GM21619 (cell line): ENCODE measurements around the gene SEMA5A.

Experiments used
- ATAC-seq: cut with Tn5 transposase; IDR thresholded peaks from one replicate; pipeline ENCODE4 v1.9.1; 2021; ENCODE audit not compliant: unreplicated experiment

Gene SEMA5A

GRCh38 chr5:9183992-9184391 is 361.9 kb downstream of the SEMA5A start:
- ATAC-seq = no peak

DNA sequence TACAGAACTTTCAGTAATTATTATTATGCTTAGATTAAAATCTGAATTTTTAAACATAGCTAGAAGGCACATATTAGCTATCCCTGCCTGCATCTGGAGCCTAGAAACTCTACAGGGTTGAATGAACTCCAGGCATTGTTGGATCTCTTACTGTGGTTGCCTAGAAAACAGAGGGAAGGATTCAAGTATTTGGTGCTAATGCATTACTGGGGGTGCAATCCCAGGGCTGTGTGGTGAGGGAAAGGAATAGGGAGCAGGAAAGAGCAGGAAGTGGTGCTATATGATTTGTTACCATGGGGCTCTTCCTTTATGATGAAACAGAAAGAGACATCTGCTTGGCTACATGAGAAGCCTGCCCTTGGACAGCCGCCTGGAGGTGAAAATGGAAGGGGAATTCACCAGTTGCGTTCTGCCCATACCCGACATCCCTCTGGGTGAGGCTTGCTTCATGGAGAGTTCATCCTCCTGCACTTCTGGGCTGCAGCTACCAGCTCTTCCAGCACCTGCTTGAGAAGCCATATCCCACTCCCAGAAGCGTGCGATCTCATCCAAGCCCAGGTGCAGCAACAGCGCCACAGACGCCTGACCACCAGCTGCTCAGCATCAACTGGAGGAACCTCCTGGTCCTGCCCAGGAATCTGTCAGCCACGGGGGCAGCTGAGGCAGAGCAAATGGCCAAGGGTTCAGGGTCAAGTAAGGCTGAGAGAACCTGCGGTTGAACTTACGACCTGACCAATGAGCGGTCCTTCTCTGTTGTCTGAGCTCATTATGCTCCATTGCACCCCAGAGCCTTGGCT is 362.8 kb downstream of the SEMA5A start:
- no peak for ATAC-seq

DNA sequence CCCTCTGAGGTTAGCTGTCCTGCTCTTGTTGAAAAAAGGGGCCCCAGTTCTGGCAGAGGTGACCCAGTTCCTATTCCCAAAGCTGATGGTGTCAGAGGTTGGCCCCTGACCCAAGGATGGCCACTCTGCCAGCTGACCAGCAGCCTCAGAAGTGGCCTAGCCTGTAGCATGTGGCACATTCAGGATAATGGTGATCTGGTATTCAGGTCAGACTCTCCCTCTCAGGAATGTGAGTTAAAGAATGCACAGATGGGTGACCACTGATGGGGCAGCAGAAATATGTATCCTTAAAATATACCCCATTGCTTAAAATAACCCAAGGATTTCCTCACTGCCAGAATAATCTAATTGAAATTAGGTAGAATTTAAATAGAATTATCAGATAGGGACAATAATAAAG is 369.2 kb downstream of the SEMA5A start:
- ATAC-seq = no peak

- ATAC-seq = no peak
These were observed 371.4 kb downstream of the SEMA5A start for GRCh38 chr5:9174446-9174845.

GRCh38 chr5:9173281-9174048 is 372.4 kb downstream of the SEMA5A start:
- no peak for ATAC-seq

- ATAC-seq = no peak
These were observed 375.8 kb downstream of the SEMA5A start for GRCh38 chr5:9170026-9170425.

DNA sequence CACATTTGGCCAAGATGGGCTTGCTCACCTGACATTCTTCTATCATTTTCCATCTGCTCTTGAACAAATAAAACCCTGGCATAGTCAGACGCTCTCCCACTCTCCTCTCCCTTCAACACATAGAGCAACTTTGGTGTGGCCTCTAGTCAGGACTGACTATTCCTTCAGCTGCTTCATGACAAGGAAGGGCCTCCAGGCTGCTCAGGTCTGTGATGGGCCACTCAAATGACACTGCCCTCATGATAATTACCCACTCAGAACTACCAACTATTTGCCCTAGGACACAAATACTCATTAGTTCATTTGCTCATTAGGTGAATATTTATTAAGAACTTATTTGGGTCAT is 376.3 kb downstream of the SEMA5A start:
- no peak for ATAC-seq

DNA sequence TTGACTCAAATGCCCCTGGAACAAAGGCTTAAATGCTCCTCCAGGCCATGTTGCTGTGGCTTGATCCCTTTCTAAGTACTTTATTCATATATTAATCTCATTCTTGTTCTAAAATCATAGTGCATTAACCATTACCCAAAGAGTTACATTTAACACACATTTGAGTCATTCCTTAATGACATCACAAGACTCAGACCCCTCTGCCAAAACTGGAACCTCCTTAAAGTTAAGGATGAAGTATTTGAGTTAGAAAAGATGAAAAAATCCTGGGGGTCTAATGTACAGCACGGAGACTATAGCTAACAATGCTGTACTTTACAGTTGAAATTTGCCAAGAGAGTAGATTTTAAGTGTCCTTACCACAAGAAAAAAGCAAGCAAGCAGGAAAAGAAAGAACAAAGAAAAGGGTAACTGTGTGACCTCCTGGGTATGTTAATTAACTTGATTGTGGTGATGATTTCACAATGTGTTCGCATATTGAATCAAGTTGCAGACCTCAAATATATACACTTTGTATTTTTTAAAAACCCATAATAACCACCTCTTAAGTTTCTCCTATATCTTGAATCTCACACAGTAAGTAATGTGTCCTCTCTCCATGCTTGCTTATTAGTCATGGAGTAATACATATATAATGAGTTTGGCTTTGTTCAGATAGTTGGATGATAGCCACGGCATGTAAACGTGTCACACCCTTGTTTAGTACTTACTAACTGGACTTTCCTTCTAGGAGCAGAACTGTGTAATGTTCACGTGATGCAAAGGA is 376.9 kb downstream of the SEMA5A start:
- no peak for ATAC-seq

DNA sequence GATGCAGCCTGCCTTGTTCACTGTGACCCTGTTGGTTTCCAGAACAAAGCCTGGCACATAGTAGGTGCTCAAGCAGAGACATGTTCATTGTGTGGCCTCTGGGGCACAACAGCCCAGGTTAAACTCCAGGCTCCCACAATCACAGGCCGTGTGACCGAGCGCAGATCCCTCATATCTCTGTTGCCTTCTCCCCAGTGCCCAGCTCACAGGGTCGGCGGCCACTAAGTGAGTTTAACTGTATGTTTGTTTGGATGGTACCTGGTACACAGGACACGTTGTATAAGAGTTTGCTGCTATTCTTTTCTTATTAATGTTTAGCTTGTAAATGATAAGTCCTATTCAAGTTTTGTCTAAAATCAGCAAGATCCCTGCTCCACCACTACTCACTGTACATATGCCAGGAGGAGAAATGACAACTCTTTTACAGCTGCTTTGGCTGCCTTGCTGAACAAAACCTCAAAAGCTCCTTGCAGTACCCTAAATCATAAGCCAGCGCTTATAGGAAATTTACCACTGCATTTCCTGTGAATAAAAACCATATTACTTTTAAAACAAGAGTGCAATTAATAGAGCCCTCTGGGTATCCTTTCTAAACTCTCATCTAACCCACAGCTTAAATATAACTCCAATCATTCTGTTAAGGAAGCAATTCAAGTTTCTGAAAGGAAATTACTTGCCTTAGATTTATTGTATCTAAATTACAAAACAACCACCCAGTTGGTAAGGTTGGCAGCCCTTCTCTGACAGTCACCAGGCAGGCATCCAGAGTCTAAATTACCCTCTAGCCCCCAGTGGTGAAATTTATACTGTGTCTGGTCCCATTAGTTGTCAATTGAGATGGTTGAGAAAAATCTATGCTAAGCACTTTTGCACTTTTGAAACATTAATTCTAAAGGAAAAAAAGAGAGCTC is 379.4 kb downstream of the SEMA5A start:
- ATAC-seq = no peak

DNA sequence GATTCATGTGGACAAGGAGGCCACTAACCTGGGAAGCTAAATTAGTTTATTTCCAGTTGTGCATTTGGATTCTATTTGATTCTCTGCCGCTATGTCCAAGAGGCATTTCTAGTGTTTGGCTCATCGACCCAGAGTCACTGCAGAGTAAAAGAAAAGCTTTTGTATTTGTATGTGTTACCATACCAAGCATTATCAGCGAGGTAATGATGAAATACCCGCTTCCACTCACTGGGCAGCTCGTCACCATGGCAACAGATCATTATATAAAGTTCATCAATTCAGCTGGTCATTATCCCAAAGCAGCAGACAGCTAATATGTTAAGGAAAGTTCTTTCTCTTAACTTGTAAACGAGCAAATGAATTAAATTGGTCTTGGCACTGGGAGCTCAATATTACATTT is 380.3 kb downstream of the SEMA5A start:
- ATAC-seq = no peak

DNA sequence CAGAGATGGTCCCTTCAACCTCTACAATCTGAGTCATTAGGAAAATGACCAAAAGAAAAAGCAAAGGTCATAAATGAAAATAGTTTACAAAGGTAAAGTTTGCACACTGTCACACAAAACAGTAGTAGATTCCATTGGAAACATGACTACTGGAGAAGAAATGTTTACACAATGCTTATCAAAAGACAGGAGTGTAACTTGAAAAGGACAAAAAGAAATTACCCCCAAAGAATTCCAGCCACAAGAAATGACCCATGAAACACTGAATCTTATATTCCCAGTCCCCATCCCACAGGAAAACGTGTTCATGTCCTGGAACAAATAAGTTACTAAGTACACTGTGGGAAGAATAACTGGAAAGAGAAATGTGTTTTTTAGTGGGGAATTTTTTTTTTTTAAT is 385.1 kb downstream of the SEMA5A start:
- ATAC-seq = no peak

GRCh38 chr5:9157811-9158210 is 388.1 kb downstream of the SEMA5A start:
- no peak for ATAC-seq

GRCh38 chr5:9157020-9157419 is 388.9 kb downstream of the SEMA5A start:
- ATAC-seq = no peak

GRCh38 chr5:9156282-9156681 is 389.6 kb downstream of the SEMA5A start:
- no peak for ATAC-seq

GRCh38 chr5:9151684-9152427 is 394.0 kb downstream of the SEMA5A start:
- no peak for ATAC-seq

GRCh38 chr5:9149988-9150387 is 395.9 kb downstream of the SEMA5A start:
- ATAC-seq = no peak

DNA sequence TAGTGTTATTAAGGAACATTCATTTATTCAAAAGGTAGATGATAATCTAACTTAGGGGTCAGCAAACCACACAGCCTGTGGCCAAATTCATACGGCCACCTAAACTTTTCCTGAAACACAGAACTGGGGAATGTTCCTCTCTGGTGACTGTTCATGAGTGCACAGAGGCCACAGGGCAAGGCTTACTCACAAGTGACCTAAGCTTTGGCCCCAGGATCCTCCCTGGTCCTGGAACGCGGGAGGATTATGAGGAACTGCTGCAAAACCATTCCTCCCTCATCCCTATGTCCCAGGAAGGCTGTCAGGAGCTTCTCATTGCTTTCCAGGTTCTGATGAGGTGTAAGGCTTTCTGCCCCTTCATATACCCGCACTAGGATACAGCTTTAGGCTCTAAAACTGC is 397.6 kb downstream of the SEMA5A start:
- ATAC-seq = no peak

DNA sequence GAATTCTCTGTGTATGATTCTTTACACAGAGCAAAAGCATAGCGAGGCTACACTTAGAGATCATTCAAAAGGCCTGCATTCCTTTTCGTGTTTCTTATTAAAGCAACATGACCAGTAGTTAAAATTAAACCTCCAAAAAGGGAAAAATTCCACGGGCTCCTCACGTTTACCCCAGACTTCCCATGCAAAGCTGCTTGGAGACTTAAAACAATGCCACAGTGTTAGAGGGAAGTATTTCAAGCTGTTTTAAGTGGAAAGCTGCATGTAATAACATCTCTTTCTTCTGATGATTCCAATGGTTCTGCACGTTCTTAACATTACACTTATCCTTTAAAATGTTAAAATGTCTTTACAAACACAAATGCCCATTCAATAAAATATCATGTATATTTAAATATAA is 405.2 kb downstream of the SEMA5A start:
- ATAC-seq = no peak

DNA sequence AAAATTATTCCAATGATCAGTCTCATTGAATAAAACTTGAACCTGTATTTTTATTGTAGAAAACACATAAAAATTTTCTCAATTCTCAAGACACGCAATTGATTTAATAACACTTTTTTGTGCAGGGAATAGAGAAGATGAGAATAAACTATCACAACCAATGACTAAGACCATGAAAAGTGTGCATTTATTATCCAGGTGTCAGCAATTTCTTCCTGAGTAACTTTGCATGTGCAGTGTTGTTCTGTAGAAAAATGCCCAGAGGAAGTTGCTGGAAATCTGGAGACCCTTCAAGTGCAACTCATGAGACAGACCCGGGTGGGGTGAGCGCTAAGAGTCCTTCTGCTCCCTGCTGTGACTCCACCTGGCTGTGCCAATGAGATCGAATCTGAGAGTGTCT is 405.7 kb downstream of the SEMA5A start:
- ATAC-seq = no peak

GRCh38 chr5:9139344-9139743 is 406.5 kb downstream of the SEMA5A start:
- no peak for ATAC-seq
